GM21576 (cell line): Measurements from ENCODE around the gene TEX9.
A peak's percentile ranks its signal among the peaks of the same experiment; 100 is the strongest.

ENCODE experiments used
- ATAC-seq: cut with Tn5 transposase; IDR thresholded peaks from one replicate; pipeline ENCODE4 v1.9.1; 2021; ENCODE audit warnings: mild to moderate bottlenecking, moderate library complexity; ENCODE audit not compliant: unreplicated experiment

Gene TEX9

GRCh38 chr15:56440214-56440770, 75.1 kb downstream of the TEX9 start:
- no peak for ATAC-seq

- no peak for ATAC-seq
Observed at GRCh38 chr15:56442354-56442753, 77.1 kb downstream of the TEX9 start.

GRCh38 chr15:56445746-56446145, 80.5 kb downstream of the TEX9 start:
- ATAC-seq, result no peak

- ATAC-seq, result no peak
Observed at GRCh38 chr15:56454836-56455235, 89.6 kb downstream of the TEX9 start.

GRCh38 chr15:56456229-56456628, 91.0 kb downstream of the TEX9 start:
- ATAC-seq, result no peak

GRCh38 chr15:56459096-56459495, 93.9 kb downstream of the TEX9 start:
- ATAC-seq, result no peak

- no peak for ATAC-seq
Observed at GRCh38 chr15:56460071-56460470, 94.8 kb downstream of the TEX9 start.

- no peak for ATAC-seq
Observed at GRCh38 chr15:56460947-56461346, 95.7 kb downstream of the TEX9 start.

- ATAC-seq, result peak; percentile 99
Observed at GRCh38 chr15:56464893-56465520, 99.8 kb downstream of the TEX9 start, which contains the start of gene MNS1. TSS of gene MNS1 (minus strand) at chr15:56465137. CDS start at chr15:56464972, 165 bp downstream.

- ATAC-seq, result no peak
Observed at GRCh38 chr15:56467616-56468015, 102.4 kb downstream of the TEX9 start.

GRCh38 chr15:56468401-56468800, 103.2 kb downstream of the TEX9 start:
- ATAC-seq, result peak; percentile 37

- ATAC-seq, result no peak
Observed at GRCh38 chr15:56469483-56469882, 104.3 kb downstream of the TEX9 start.

- no peak for ATAC-seq
Observed at GRCh38 chr15:56471440-56472069, 106.3 kb downstream of the TEX9 start.

GRCh38 chr15:56472278-56472677, 107.1 kb downstream of the TEX9 start:
- no peak for ATAC-seq

GRCh38 chr15:56473017-56473416, 107.8 kb downstream of the TEX9 start:
- no peak for ATAC-seq

GRCh38 chr15:56475351-56475750, 110.1 kb downstream of the TEX9 start:
- no peak for ATAC-seq
